HepG2 (cell line): Measurements from ENCODE around the gene OSBPL5. TPM values are rescaled to one million over a fixed set of nuclear protein-coding genes. Genes with fewer than 3 reads are reported as not detected.

ENCODE experiments used
- ATAC-seq: fragments of 200-7000 bp; cut with Tn5 transposase; 3 replicates; pipeline ENCODE4 v1.9.1; 2020; ENCODE audit warnings: mild to moderate bottlenecking, moderate library complexity
- BruUV-seq: library from RNA; stranded (reverse); fragments of 400-500 nt; replicated peaks from 2 replicates; lab custom pipeline; 2021; lab: Mats Ljungman, UMichigan
- CTCF ChIA-PET: fragments of 300-600 bp; formaldehyde crosslinking; extraction: SDS; loops from one replicate; lab custom pipeline; 2021; ENCODE audit warnings: low total read pairs, inconsistent platforms, low intra/inter-chr PET ratio; lab: Yijun Ruan, JAX
- POLR2A ChIA-PET: fragments of 350-600 bp; sonication (Branson Sonifier 250); formaldehyde crosslinking; loops from one replicate; lab custom pipeline; 2020; ENCODE audit warnings: antibody characterized with exemption, inconsistent platforms; lab: Yijun Ruan, JAX
- DNase-seq: peaks from one replicate; pipeline ENCODE4 v3.0.0-alpha.2; 2015; ENCODE audit warnings: low spot score
- FAIRE-seq: peaks from 3 replicates; lab custom pipeline; 2011; peaks lifted over from hg19 to GRCh38; lab: Jason Lieb, UNC
- H2AFZ ChIP-seq: one replicate; pipeline ENCODE4 v1.6.1; 2011; ENCODE audit warnings: low read length, inconsistent platforms
- H3K27ac ChIP-seq: fragments of 300-600 bp; 3 replicates; pipeline ENCODE4 v1.8.0; 2011; ENCODE audit warnings: mixed run types, mild to moderate bottlenecking, mixed read lengths, low read length, inconsistent platforms; ENCODE audit not compliant: insufficient read depth; ENCODE audit errors: extremely low read length
- H3K27me3 ChIP-seq, 2 experiments: fragments of 200-600 bp in 1 of 2; 2 replicates in 1 of 2; 3 replicates in 1 of 2; pipeline versions ENCODE4 v1.6.0 to v1.8.0; 2011; ENCODE audit warnings: low read length in 2 of 2, mild to moderate bottlenecking in 2 of 2, moderate library complexity in 2 of 2, inconsistent platforms in 1 of 2; ENCODE audit not compliant: insufficient read depth in 2 of 2, control insufficient read depth in 1 of 2
- H3K36me3 ChIP-seq, 2 experiments: fragments of 200-600 bp in 1 of 2; replicated peaks in 1 of 2; 2 replicates in 1 of 2; 3 replicates in 1 of 2; pipeline versions ENCODE4 v1.5.1 to v1.8.0; 2011; ENCODE audit warnings: low read length in 2 of 2, inconsistent platforms in 1 of 2; ENCODE audit not compliant: insufficient read depth in 2 of 2, control insufficient read depth in 1 of 2
- H3K4me1 ChIP-seq: 2 replicates; pipeline ENCODE4 v1.5.1; 2012; ENCODE audit warnings: low read length, inconsistent platforms; ENCODE audit not compliant: insufficient read depth
- H3K4me2 ChIP-seq: 2 replicates; pipeline ENCODE4 v1.6.0; 2011; ENCODE audit warnings: low read depth, low read length, inconsistent platforms
- H3K4me3 ChIP-seq, 3 experiments: fragments of 200-600 bp in 1 of 3; sonication (generic), shearing (Covaris generic) in 1 of 3; replicated peaks in 1 of 3; 2 replicates each; pipeline ENCODE4 v1.5.1; 2011 to 2016; ENCODE audit warnings: low read length in 3 of 3, inconsistent platforms in 2 of 3, low read depth in 2 of 3, mild to moderate bottlenecking in 2 of 3, control low read depth in 1 of 3, mixed read lengths in 1 of 3; ENCODE audit not compliant: insufficient read depth in 1 of 3
- H3K79me2 ChIP-seq: one replicate; pipeline ENCODE4 v1.6.1; 2011; ENCODE audit warnings: low read length, inconsistent platforms; ENCODE audit not compliant: insufficient read depth
- H3K9ac ChIP-seq: 2 replicates; pipeline ENCODE4 v1.6.0; 2011; ENCODE audit warnings: mild to moderate bottlenecking, low read depth, low read length, inconsistent platforms; ENCODE audit not compliant: insufficient read depth
- H3K9me3 ChIP-seq: 2 replicates; pipeline ENCODE4 v1.5.1; 2012; ENCODE audit warnings: mild to moderate bottlenecking, low read length
- H4K20me1 ChIP-seq: 2 replicates; pipeline ENCODE4 v1.6.0; 2011; ENCODE audit warnings: inconsistent platforms, mild to moderate bottlenecking, low read length, moderate library complexity; ENCODE audit not compliant: insufficient read depth
- EP300 ChIP-seq, 3 experiments: sonication (generic) in 1 of 3; formaldehyde crosslinking in 1 of 3; IDR thresholded peaks; 2 replicates each; pipeline versions ENCODE4 v1.5.1 to v1.6.1; 2011 to 2020; ENCODE audit warnings: low read depth in 2 of 3, low read length in 2 of 3, borderline replicate concordance in 1 of 3, improper control_type of control experiment in 1 of 3, mild to moderate bottlenecking in 1 of 3, missing genetic modification reagents in 1 of 3, moderate library complexity in 1 of 3
- HDAC2 ChIP-seq: sonication (generic); formaldehyde crosslinking; IDR thresholded peaks from 2 replicates; pipeline ENCODE4 v1.4.0; 2020; ENCODE audit warnings: missing genetic modification reagents
- KMT2B ChIP-seq: IDR thresholded peaks from 2 replicates; pipeline ENCODE4 v1.6.1; 2016; ENCODE audit warnings: missing genetic modification reagents, missing compliant biosample characterization
- NFE2 ChIP-seq: sonication (generic); formaldehyde crosslinking; IDR thresholded peaks from 2 replicates; pipeline ENCODE4 v1.4.0; 2020; ENCODE audit warnings: missing genetic modification reagents
- PHF8 ChIP-seq: sonication (generic); formaldehyde crosslinking; IDR thresholded peaks from 2 replicates; pipeline ENCODE4 v1.5.0; 2020; ENCODE audit warnings: missing genetic modification reagents
- RBM22 ChIP-seq: fragments of 200-400 bp; formaldehyde crosslinking; optimal IDR thresholded peaks from 2 replicates; pipeline ENCODE3; 2017; ENCODE audit warnings: mild to moderate bottlenecking, low read length, moderate library complexity
- SETDB1 ChIP-seq: sonication (generic); formaldehyde crosslinking; IDR thresholded peaks from 2 replicates; pipeline ENCODE4 v1.5.1; 2020; ENCODE audit warnings: missing genetic modification reagents, mild to moderate bottlenecking, borderline replicate concordance
- TCF7 ChIP-seq: sonication (generic); IDR thresholded peaks from 2 replicates; pipeline ENCODE4 v1.6.1; 2016; ENCODE audit warnings: antibody characterized with exemption, low read depth
- ZNF562 ChIP-seq: sonication (generic); formaldehyde crosslinking; IDR thresholded peaks from 2 replicates; pipeline ENCODE4 v1.8.0; 2022; ENCODE audit warnings: missing genetic modification reagents, borderline replicate concordance
- WGBS: methylation state at CpG from one replicate; pipeline ENCODE4 v1.1.6; 2017; ENCODE audit warnings: low lambda C conversion rate; 5-methylcytosine and 5-hydroxymethylcytosine counted together
- in situ Hi-C: cut with HindIII; loops from 2 replicates; pipeline ENCODE4 v1.10.0; 2017; ENCODE audit warnings: low pct_unique_long_range_greater_than_20kb; ENCODE audit not compliant: extremely low pct_ligation_motif_present
- intact Hi-C: fragments of 100-400 bp; cut with micrococcal nuclease; formaldehyde crosslinking; loops from one replicate; pipeline ENCODE4 v1.10.0; 2022; ENCODE audit not compliant: unreplicated experiment
- polyA plus RNA-seq, 8 experiments: library from polyadenylated mRNA; depleted of rRNA in 3 of 8; stranded (reverse) in 7 of 8; unstranded in 1 of 8; fragments of >200 nt; fragmentation: Illumina TruSeq in 4 of 8; extraction: Trizol in 4 of 8; gene quantifications; 2 replicates each; pipeline versions ENCODE4 v1.2.1 to v1.2.3, GENCODE V29; 2011 to 2016; ENCODE audit warnings: low read depth in 4 of 8, missing spikeins in 1 of 8, mixed read lengths in 1 of 8; ENCODE audit not compliant: insufficient read depth in 1 of 8
- total RNA-seq, 5 experiments: library from RNA; depleted of rRNA; stranded (reverse); fragments of >200 nt; fragmentation: Illumina TruSeq; extraction: Trizol; gene quantifications; 2 replicates each; pipeline ENCODE4 v1.2.3, GENCODE V29; 2016; ENCODE audit warnings: low read depth in 1 of 5
- TF ChIP-seq, protein P1 (sequence below): sonication (generic); formaldehyde crosslinking; IDR thresholded peaks from 2 replicates; pipeline ENCODE4 v1.5.0; 2020; ENCODE audit warnings: mild to moderate bottlenecking, missing genetic modification reagents, borderline replicate concordance
- TF ChIP-seq, protein P2 (sequence below): sonication (generic); formaldehyde crosslinking; IDR thresholded peaks from 2 replicates; pipeline ENCODE4 v1.5.0; 2020; ENCODE audit warnings: missing genetic modification reagents, mild to moderate bottlenecking, borderline replicate concordance

The OSBPL5 gene
- total and polyA plus RNA-seq, 2 of the 13 experiments (the other 11 are each of a cell fraction or from before 2014, with no cell fraction given): not detected

DNA sequence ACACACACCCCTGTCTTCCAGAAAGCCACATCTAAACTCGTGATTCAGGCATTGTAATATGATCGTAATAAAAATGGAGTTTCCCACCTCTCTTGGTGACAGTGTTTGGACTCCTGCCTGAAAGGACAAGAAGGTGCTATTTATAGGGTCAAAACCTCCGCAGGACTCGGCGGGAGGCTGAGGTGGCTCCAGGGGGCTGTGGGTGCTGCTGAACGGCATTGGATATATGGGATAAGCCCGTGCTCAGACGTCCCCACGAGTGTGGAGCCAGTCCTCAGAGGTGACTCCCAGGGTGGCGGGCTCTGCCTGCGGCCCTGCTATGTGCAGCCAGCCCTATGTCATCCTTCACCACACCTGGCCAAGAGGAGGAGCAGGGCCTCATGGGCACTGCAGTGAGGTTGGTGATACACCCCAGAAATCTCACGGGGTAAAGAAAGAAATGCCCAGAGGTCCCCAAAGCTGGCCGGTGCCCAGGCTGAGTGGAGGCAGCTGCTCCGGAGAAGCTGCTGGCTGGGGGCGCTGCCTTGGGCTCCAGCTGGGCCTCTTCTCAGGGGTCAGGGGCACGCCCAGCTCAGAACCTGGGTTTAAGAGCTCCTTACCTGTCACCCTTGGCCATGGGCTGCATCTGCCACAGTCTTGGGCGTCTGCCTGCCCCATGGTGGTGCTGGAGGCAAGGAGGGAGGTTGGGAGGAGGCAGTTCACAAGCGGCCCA lies 5.1 kb upstream of the OSBPL5 start:
- intact Hi-C loops (no loop called here), in situ Hi-C loops (no loop called here)
- H3K79me2 ChIP-seq: no peaks in the 10 kb centered on the region
- no peaks in the 10 kb centered on the region for H3K36me3 ChIP-seq
- TF ChIP-seq ZNF562 (CRISPR knock-in tag) (no peak), EP300 (IDR thresholded peaks at IDR 0.05; ENCODE audit: low read depth in 2 of 2, low read length in 2 of 2) (no peak), EP300 (CRISPR knock-in tag; IDR thresholded peaks at IDR 0.05; ENCODE audit: borderline replicate concordance) (no peak), HDAC2 (CRISPR knock-in tag) (no peak), PHF8 (CRISPR knock-in tag) (no peak), NFE2 (CRISPR knock-in tag) (no peak), RBM22 (no peak), TCF7 (no peak), SETDB1 (CRISPR knock-in tag) (no peak), KMT2B (CRISPR knock-in tag) (no peak)
- TF ChIP-seq, protein P1, sequence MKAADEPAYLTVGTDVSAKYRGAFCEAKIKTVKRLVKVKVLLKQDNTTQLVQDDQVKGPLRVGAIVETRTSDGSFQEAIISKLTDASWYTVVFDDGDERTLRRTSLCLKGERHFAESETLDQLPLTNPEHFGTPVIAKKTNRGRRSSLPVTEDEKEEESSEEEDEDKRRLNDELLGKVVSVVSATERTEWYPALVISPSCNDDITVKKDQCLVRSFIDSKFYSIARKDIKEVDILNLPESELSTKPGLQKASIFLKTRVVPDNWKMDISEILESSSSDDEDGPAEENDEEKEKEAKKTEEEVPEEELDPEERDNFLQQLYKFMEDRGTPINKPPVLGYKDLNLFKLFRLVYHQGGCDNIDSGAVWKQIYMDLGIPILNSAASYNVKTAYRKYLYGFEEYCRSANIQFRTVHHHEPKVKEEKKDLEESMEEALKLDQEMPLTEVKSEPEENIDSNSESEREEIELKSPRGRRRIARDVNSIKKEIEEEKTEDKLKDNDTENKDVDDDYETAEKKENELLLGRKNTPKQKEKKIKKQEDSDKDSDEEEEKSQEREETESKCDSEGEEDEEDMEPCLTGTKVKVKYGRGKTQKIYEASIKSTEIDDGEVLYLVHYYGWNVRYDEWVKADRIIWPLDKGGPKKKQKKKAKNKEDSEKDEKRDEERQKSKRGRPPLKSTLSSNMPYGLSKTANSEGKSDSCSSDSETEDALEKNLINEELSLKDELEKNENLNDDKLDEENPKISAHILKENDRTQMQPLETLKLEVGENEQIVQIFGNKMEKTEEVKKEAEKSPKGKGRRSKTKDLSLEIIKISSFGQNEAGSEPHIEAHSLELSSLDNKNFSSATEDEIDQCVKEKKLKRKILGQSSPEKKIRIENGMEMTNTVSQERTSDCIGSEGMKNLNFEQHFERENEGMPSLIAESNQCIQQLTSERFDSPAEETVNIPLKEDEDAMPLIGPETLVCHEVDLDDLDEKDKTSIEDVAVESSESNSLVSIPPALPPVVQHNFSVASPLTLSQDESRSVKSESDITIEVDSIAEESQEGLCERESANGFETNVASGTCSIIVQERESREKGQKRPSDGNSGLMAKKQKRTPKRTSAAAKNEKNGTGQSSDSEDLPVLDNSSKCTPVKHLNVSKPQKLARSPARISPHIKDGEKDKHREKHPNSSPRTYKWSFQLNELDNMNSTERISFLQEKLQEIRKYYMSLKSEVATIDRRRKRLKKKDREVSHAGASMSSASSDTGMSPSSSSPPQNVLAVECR: no peak
- TF ChIP-seq, protein P2, sequence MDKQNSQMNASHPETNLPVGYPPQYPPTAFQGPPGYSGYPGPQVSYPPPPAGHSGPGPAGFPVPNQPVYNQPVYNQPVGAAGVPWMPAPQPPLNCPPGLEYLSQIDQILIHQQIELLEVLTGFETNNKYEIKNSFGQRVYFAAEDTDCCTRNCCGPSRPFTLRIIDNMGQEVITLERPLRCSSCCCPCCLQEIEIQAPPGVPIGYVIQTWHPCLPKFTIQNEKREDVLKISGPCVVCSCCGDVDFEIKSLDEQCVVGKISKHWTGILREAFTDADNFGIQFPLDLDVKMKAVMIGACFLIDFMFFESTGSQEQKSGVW (CRISPR knock-in tag): no peak
- POLR2A ChIA-PET: no interaction called here
- H3K4me3 ChIP-seq: no peak overlapping the region
- ATAC-seq (no peak), DNase-seq (no peak), FAIRE-seq (no peak)
- H3K9ac ChIP-seq: no peak overlapping the region
- no peak overlapping the region for H3K27ac ChIP-seq
- no peaks in the 10 kb centered on the region for H4K20me1 ChIP-seq
- peaks cover 18 to 69% of the 10 kb centered on the region in 2 experiments for H3K27me3 ChIP-seq
- peaks cover 6% of the 10 kb centered on the region; the same call in 1 of the 2 replicates for H3K9me3 ChIP-seq
- CTCF ChIA-PET: no interaction called here
- no peak overlapping the region for H3K4me2 ChIP-seq
- H2AFZ ChIP-seq: no peak overlapping the region
- WGBS: 25% methylated on average over 8 of the region's 18 CpGs
- no TSS peak for BruUV-seq
- H3K4me1 ChIP-seq: no peaks in the 10 kb centered on the region
